KMS-11 (cell line): ENCODE measurements around the gene ZFR2.
A peak's percentile ranks its signal among the peaks of the same experiment; 100 is the strongest.

ENCODE experiments used
- H2AFZ ChIP-seq: fragments of 200-600 bp; sonication (generic); 2 replicates; pipeline ENCODE4 v1.6.1; 2016; ENCODE audit warnings: antibody characterized with exemption, mixed run types, low read depth
- H3K27ac ChIP-seq: fragments of 200-600 bp; sonication (generic); 2 replicates; pipeline ENCODE4 v1.6.1; 2016; ENCODE audit warnings: mild to moderate bottlenecking, mixed run types
- H3K27me3 ChIP-seq: fragments of 200-600 bp; sonication (generic); 2 replicates; pipeline ENCODE4 v1.6.1; 2017; ENCODE audit warnings: mild to moderate bottlenecking, low read depth, mixed run types, moderate library complexity; ENCODE audit not compliant: insufficient read depth
- H3K36me3 ChIP-seq: fragments of 200-600 bp; sonication (generic); 2 replicates; pipeline ENCODE4 v1.6.1; 2017; ENCODE audit warnings: mild to moderate bottlenecking, mixed run types; ENCODE audit not compliant: insufficient read depth
- H3K4me1 ChIP-seq: fragments of 200-600 bp; sonication (generic); 2 replicates; pipeline ENCODE4 v1.6.1; 2016; ENCODE audit warnings: mild to moderate bottlenecking, low read depth, mixed run types; ENCODE audit not compliant: poor library complexity, severe bottlenecking
- H3K4me2 ChIP-seq: fragments of 200-600 bp; sonication (generic); 2 replicates; pipeline ENCODE4 v1.7.0; 2016; ENCODE audit warnings: mild to moderate bottlenecking, mixed run types
- H3K4me3 ChIP-seq: fragments of 200-600 bp; sonication (generic); IDR thresholded peaks from 2 replicates; pipeline ENCODE4 v1.6.1; 2017; ENCODE audit warnings: low read depth, low read length, mixed read lengths; ENCODE audit not compliant: insufficient read depth
- H3K79me2 ChIP-seq: fragments of 200-600 bp; sonication (generic); 2 replicates; pipeline ENCODE4 v1.6.1; 2016; ENCODE audit warnings: low read depth, mixed run types; ENCODE audit not compliant: insufficient read depth
- H3K9ac ChIP-seq: fragments of 200-600 bp; sonication (generic); 2 replicates; pipeline ENCODE4 v1.6.1; 2016; ENCODE audit warnings: mild to moderate bottlenecking, mixed run types
- H4K20me1 ChIP-seq: fragments of 200-600 bp; sonication (generic); 2 replicates; pipeline ENCODE4 v1.6.1; 2016; ENCODE audit warnings: mild to moderate bottlenecking, mixed run types; ENCODE audit not compliant: insufficient read depth
- CTCF ChIP-seq: fragments of 200-600 bp; sonication (generic); conservative IDR thresholded peaks from 2 replicates; pipeline ENCODE4 v1.6.1; 2017; ENCODE audit warnings: low read depth, mild to moderate bottlenecking, antibody characterized with exemption, low read length, moderate library complexity, mixed read lengths

The ZFR2 gene

DNA sequence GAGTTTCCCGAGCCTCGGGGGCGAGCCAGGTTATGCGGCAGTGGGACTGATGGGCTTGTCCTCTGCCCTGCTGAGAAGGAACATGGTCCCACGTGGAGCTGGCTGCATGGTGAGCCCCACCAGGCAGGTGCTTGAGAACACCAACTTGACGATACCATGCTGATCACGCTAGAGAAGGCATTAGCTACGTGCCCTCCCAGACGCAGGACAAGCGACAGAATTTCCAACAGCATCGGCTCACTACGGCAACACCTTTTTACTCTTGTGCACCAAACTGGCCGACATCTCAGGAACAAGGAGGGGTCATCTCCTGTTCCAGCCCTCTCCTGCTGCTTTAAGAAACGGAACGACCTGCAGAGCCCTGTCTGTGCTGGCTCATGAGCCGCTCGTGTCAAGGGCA lies 8.3 kb downstream of the ZFR2 start:
- H3K4me2 ChIP-seq: no peak overlapping the region
- H2AFZ ChIP-seq: no peak overlapping the region
- no peak overlapping the region for H3K27ac ChIP-seq
- no peaks in the 10 kb centered on the region for H3K4me1 ChIP-seq
- TF ChIP-seq CTCF: no peak
- peaks cover 98% of the 10 kb centered on the region for H3K27me3 ChIP-seq
- H3K4me3 ChIP-seq: no peak overlapping the region
- H3K36me3 ChIP-seq: no peaks in the 10 kb centered on the region
- H4K20me1 ChIP-seq: no peaks in the 10 kb centered on the region
- H3K79me2 ChIP-seq: no peaks in the 10 kb centered on the region
- no peak overlapping the region for H3K9ac ChIP-seq

DNA sequence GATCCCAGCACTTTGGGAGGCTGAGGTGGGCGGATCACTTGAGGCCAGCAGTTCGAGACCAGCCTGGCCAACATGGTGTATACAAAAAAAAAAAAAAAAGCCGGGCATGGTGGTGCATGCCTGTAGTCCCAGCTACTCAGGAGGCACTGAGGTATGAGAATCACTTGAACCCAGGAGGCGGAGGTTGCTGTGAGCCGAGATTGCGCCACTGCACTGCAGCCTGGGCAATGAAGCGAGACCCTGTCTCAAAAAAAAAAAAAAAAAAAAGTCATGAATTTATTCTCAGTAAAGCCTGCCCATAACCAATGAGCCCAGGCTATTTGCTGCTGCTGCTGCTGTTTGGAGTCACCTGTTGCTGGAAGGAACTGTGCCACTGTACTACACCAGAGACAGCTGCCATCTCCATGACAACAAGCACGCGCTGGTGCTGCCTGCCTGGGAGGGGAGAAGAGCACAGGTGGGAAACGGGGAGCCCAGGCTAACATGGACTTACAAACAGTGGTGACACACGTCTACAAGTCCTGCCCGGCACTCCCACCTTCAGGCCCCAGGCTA lies 11.3 kb downstream of the ZFR2 start:
- TF ChIP-seq CTCF: no peak
- no peaks in the 10 kb centered on the region for H4K20me1 ChIP-seq
- no peak overlapping the region for H3K4me3 ChIP-seq
- H3K27ac ChIP-seq: no peak overlapping the region
- H3K4me1 ChIP-seq: no peaks in the 10 kb centered on the region
- peaks cover 96% of the 10 kb centered on the region for H3K27me3 ChIP-seq
- H3K79me2 ChIP-seq: no peaks in the 10 kb centered on the region
- no peak overlapping the region for H3K4me2 ChIP-seq
- no peak overlapping the region for H2AFZ ChIP-seq
- no peaks in the 10 kb centered on the region for H3K36me3 ChIP-seq
- no peak overlapping the region for H3K9ac ChIP-seq

- Histone ChIP-seq H2AFZ (no peak overlapping the region), H3K79me2 (no peaks in the 10 kb centered on the region), H3K4me2 (no peak overlapping the region), H3K4me3 (no peak overlapping the region), H3K36me3 (no peaks in the 10 kb centered on the region), H3K9ac (no peak overlapping the region), H3K27ac (no peak overlapping the region), H3K4me1 (no peaks in the 10 kb centered on the region), H4K20me1 (no peaks in the 10 kb centered on the region), H3K27me3 (peaks cover 93% of the 10 kb centered on the region)
- no peak for TF ChIP-seq CTCF
Measured at GRCh38 chr19:3855320-3855719, 13.5 kb downstream of the ZFR2 start.

GRCh38 chr19:3852614-3853254 lies 16.1 kb downstream of the ZFR2 start:
- Histone ChIP-seq H3K4me2 (no peak overlapping the region), H2AFZ (no peak overlapping the region), H3K27ac (no peak overlapping the region), H3K79me2 (no peaks in the 10 kb centered on the region), H3K4me1 (no peaks in the 10 kb centered on the region), H3K27me3 (peaks cover 92% of the 10 kb centered on the region), H3K36me3 (no peaks in the 10 kb centered on the region), H3K4me3 (no peak overlapping the region), H4K20me1 (no peaks in the 10 kb centered on the region), H3K9ac (no peak overlapping the region)
- TF ChIP-seq CTCF: peak; percentile 57; the same call in 1 of the 2 replicates
